GM12878 (cell line): ENCODE results near the gene C19orf38. TPM values are rescaled to one million over a fixed set of nuclear protein-coding genes. Genes with fewer than 3 reads are reported as not detected.

Experiments
- ATAC-seq: fragments of 200-7000 bp; cut with Tn5 transposase; 3 replicates; pipeline ENCODE4 v1.9.1; 2020; ENCODE audit warnings: mild to moderate bottlenecking, moderate library complexity
- BruUV-seq: library from RNA; stranded (reverse); fragments of 400-500 nt; replicated peaks from 2 replicates; lab custom pipeline; 2021; lab: Mats Ljungman, UMichigan
- CTCF ChIA-PET: fragments of 300-600 bp; sonication (Branson Sonifier 250); formaldehyde crosslinking; extraction: SDS; loops from one replicate; lab custom pipeline; 2021; ENCODE audit warnings: inconsistent platforms; lab: Yijun Ruan, JAX
- POLR2A ChIA-PET: fragments of 350-600 bp; formaldehyde crosslinking; extraction: SDS; loops from one replicate; lab custom pipeline; 2021; ENCODE audit warnings: inconsistent platforms; lab: Charles Lee
- RAD21 ChIA-PET: fragments of 300-600 bp; sonication (Branson Sonifier 250); formaldehyde crosslinking; loops from one replicate; lab custom pipeline; 2023; ENCODE audit warnings: antibody characterized with exemption; ENCODE audit not compliant: unreplicated experiment; lab: Charles Lee
- SMC1A ChIA-PET: fragments of 300-600 bp; sonication (Branson Sonifier 250); formaldehyde crosslinking; loops from one replicate; lab custom pipeline; 2023; ENCODE audit not compliant: unreplicated experiment, uncharacterized antibody; lab: Charles Lee
- DNase-seq: peaks from one replicate; pipeline ENCODE4 v3.0.0-alpha.2; 2011; ENCODE audit warnings: low read depth, low spot score
- FAIRE-seq: peaks from 3 replicates; lab custom pipeline; 2011; peaks lifted over from hg19 to GRCh38; lab: Jason Lieb, UNC
- H2AFZ ChIP-seq: 2 replicates; pipeline ENCODE4 v1.6.0; 2011; ENCODE audit warnings: low read depth, low read length, control low read depth; ENCODE audit not compliant: control insufficient read depth
- H3K27ac ChIP-seq: 2 replicates; pipeline ENCODE4 v1.5.1; 2011; ENCODE audit warnings: control low read depth; ENCODE audit not compliant: control insufficient read depth, insufficient read depth
- H3K27me3 ChIP-seq, 2 experiments: replicated peaks in 1 of 2; 2 replicates each; pipeline versions ENCODE4 v1.6.0 to v1.6.1; 2011; ENCODE audit warnings: low read length in 1 of 2; ENCODE audit not compliant: control insufficient read depth in 2 of 2, insufficient read depth in 2 of 2
- H3K36me3 ChIP-seq, 2 experiments: 2 replicates each; pipeline ENCODE4 v1.5.1; 2011; ENCODE audit warnings: low read length in 1 of 2; ENCODE audit not compliant: control insufficient read depth in 2 of 2, insufficient read depth in 2 of 2
- H3K4me1 ChIP-seq: 2 replicates; pipeline ENCODE4 v1.6.1; 2011; ENCODE audit warnings: mild to moderate bottlenecking, low read length, moderate library complexity, mixed read lengths; ENCODE audit not compliant: control insufficient read depth, insufficient read depth
- H3K4me2 ChIP-seq: 2 replicates; pipeline ENCODE4 v1.6.0; 2011; ENCODE audit warnings: control low read depth; ENCODE audit not compliant: control insufficient read depth, insufficient read depth
- H3K4me3 ChIP-seq: fragments of 200-600 bp; sonication (generic); 2 replicates; pipeline ENCODE4 v1.5.1; 2016
- H3K79me2 ChIP-seq: 2 replicates; pipeline ENCODE4 v1.6.0; 2011; ENCODE audit warnings: low read length; ENCODE audit not compliant: control insufficient read depth, insufficient read depth
- H3K9ac ChIP-seq: 2 replicates; pipeline ENCODE4 v1.8.0; 2011; ENCODE audit warnings: low read length, control low read depth, mixed read lengths; ENCODE audit not compliant: control insufficient read depth, insufficient read depth
- H3K9me3 ChIP-seq: replicated peaks from 3 replicates; pipeline ENCODE4 v1.5.1; 2011; ENCODE audit warnings: mild to moderate bottlenecking, low read length; ENCODE audit not compliant: control insufficient read depth, insufficient read depth
- H4K20me1 ChIP-seq: 2 replicates; pipeline ENCODE4 v1.6.0; 2011; ENCODE audit not compliant: control insufficient read depth, insufficient read depth
- MEF2A ChIP-seq: IDR thresholded peaks from 2 replicates; pipeline ENCODE4 v1.6.1; 2011; ENCODE audit warnings: low read depth, mild to moderate bottlenecking, low read length, moderate library complexity; ENCODE audit not compliant: insufficient read depth
- PAX5 ChIP-seq: IDR thresholded peaks from 2 replicates; pipeline ENCODE4 v1.6.1; 2011; ENCODE audit warnings: low read depth, low read length, borderline replicate concordance
- RB1 ChIP-seq: fragments of 450-650 bp; formaldehyde crosslinking; IDR thresholded peaks from 2 replicates; pipeline ENCODE4 v1.6.1; 2017; ENCODE audit warnings: mild to moderate bottlenecking, borderline replicate concordance
- ZNF687 ChIP-seq: fragments of 450-650 bp; IDR thresholded peaks from 2 replicates; pipeline ENCODE4 v1.6.1; 2017; ENCODE audit warnings: mild to moderate bottlenecking, moderate library complexity
- ZZZ3 ChIP-seq: IDR thresholded peaks from 2 replicates; pipeline ENCODE4 v1.6.1; 2011; ENCODE audit warnings: low read depth; ENCODE audit not compliant: control insufficient read depth, insufficient read length
- WGBS: methylation state at CpG from one replicate; pipeline ENCODE4 v1.1.6; 2016; ENCODE audit warnings: low lambda C conversion rate; ENCODE audit not compliant: insufficient replicate concordance, insufficient coverage; ENCODE audit errors: missing lambda C conversion rate; 5-methylcytosine and 5-hydroxymethylcytosine counted together
- in situ Hi-C: fragments of 300-500 bp; cut with MboI; formaldehyde crosslinking; loops from 9 replicates; pipeline ENCODE4 v1.14.3; 2018; ENCODE audit warnings: mixed read lengths
- intact Hi-C: fragments of 100-400 bp; cut with micrococcal nuclease; formaldehyde crosslinking; loops from one replicate; pipeline ENCODE4 v1.14.2; 2022; ENCODE audit not compliant: unreplicated experiment
- polyA plus RNA-seq, 11 experiments: library from polyadenylated mRNA; depleted of rRNA in 4 of 11; unstranded in 6 of 11; stranded (reverse) in 5 of 11; fragments of >200 nt; fragmentation: Nextera tagmentation in 4 of 11; fragmentation: Illumina TruSeq in 1 of 11; extraction: Ambion mirVana in 4 of 11; extraction: Trizol in 1 of 11; gene quantifications; 1 replicate in 1 of 11; 2 replicates in 10 of 11; pipeline versions ENCODE4 v1.2.1 to v1.2.3, GENCODE V29; 2011 to 2016; ENCODE audit warnings: inconsistent platforms in 2 of 11, missing spikeins in 2 of 11, low read depth in 1 of 11
- total RNA-seq, 4 experiments: library from RNA; depleted of rRNA in 3 of 4; stranded (reverse); fragments of >200 nt in 3 of 4; fragmentation: Illumina TruSeq in 1 of 4; extraction: Trizol in 1 of 4; gene quantifications; 2 replicates each; pipeline versions ENCODE4 v1.2.1 to v1.2.3, GENCODE V29; 2013 to 2021

Gene C19orf38
- total and polyA plus RNA-seq, 10 of the 15 experiments (the other 5 are each of a cell fraction or from before 2014, with no cell fraction given): 2.6 to 7.5 (median 5.0) TPM

DNA sequence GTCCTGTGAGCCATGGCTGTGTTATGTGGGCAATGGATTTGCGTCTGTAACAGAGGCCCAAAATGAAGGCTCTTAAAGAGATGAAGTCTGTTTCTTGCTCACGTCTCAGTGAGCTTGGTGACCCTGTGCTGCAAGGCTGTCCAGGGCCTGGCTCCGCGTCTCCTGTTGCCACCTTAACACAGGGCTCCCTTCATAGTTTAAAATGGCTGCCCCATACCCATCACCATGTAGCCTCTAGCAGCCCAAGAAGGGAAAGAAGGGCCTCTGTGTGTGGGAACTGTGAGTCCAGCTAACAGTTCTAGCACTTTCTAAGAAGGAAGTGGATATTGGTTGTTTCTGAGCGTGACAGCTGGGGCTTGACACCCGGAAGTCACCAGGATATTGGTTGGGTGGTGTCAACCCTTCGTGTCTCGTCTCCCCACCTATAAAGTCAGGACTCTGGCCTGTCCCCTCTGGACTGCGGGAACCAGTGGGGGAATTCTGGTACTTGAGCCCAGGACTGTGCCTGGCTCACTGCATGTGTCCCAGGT, 33.1 kb upstream of the C19orf38 start (continued):
- no peak for TF ChIP-seq RB1
- TF ChIP-seq PAX5: no peak

DNA sequence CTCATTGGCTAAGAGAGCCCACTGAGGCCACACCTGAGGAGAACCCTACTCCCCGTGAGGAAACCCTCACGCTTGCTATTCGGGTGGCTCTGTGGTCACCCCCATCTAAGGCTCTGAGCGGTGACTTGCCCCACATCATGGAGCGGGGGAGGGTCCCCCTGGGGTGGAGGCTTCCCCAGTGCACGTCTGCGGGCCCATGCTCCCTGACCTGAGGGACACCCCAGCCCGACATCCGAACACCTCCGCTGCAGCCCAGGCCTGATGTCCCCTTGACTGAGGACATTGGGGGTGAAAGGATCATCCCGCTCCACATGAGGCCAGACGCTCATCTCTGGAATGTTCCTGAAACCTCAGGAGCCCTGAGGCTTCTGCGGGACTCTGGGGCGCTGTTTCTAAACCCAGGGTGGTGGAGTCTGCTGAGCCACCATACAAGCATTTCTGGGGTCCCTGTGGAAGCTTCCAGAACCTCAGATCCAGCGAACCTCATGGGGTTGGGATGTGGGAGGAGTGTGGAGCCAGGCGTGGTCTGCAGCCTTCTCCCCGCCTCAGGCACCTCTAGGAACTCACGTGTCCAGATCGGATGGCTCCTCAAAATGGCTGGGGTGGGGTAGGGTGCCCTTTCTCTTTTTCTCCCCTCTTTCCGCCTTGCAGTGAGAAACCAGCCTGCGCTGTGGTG, 32.1 kb upstream of the C19orf38 start:
- H3K4me2 ChIP-seq: no peak overlapping the region
- BruUV-seq: no TSS peak
- H3K4me3 ChIP-seq: no peak overlapping the region
- no peaks in the 10 kb centered on the region for H3K9me3 ChIP-seq
- no peaks in the 10 kb centered on the region for H3K79me2 ChIP-seq
- 95% methylated on average over 21 of the region's 21 CpGs for WGBS
- intact Hi-C loops: no loop called here
- RAD21 ChIA-PET: no interaction called here
- FAIRE-seq (no peak), DNase-seq (no peak), ATAC-seq (no peak)
- no peak overlapping the region for H2AFZ ChIP-seq
- SMC1A ChIA-PET: no interaction called here
- no peak overlapping the region for H3K9ac ChIP-seq
- no peaks in the 10 kb centered on the region for H3K27me3 ChIP-seq
- no peak for TF ChIP-seq MEF2A
- TF ChIP-seq ZZZ3: no peak
- no peak for TF ChIP-seq ZNF687
- H3K36me3 ChIP-seq: peaks cover 9 to 21% of the 10 kb centered on the region in 2 experiments
- in situ Hi-C loops: no loop called here
- POLR2A ChIA-PET: no interaction called here
- H4K20me1 ChIP-seq: no peaks in the 10 kb centered on the region; the same call in 1 of the 2 replicates
- H3K4me1 ChIP-seq: no peaks in the 10 kb centered on the region
- CTCF ChIA-PET: no interaction called here
- H3K27ac ChIP-seq: no peak overlapping the region
